Posterior cingulate gyrus (tissue), 11 donors: Measurements from ENCODE around the gene NSUN2.
A peak's percentile ranks its signal among the peaks of the same experiment; 100 is the strongest.
"Not testable (repeated sequence)": the region's sequence is repeated elsewhere in the genome, so short reads cannot be mapped to it uniquely, and the experiment has no call there.

Experiments used
- DNase-seq, 10 donors: peaks; one replicate each; pipeline versions ENCODE4 v3.0.0 to v3.0.0-alpha.2; 2020 to 2021; ENCODE audit warnings: mixed read lengths in 3 of 10
- intact Hi-C: fragments of 100-400 bp; cut with DNase I; formaldehyde crosslinking; loops from one replicate; pipeline ENCODE4 v1.15.1; 2023

Gene NSUN2

DNA sequence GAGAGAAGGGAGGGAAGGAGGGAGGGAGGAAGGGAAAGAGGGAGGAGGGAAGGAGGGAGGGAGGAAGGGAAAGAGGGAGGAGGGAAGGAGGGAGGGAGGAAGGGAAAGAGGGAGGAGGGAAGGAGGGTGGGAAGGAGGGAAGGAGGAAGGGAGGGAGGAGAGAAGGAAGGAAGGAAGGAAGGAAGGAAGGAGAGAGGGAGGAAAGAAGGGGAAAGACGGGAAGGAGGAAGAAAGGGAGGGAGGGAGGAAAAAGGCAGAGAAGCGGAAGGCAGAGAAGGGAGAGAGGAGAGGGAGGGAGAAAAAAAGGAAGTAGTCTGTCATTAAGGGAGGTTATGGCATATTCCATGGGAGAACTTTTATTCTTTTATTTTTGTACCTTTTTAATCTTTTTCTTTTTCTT, 61.2 kb downstream of the NSUN2 start:
- DNase-seq, intact Hi-C loops: not testable (repeated sequence)

DNA sequence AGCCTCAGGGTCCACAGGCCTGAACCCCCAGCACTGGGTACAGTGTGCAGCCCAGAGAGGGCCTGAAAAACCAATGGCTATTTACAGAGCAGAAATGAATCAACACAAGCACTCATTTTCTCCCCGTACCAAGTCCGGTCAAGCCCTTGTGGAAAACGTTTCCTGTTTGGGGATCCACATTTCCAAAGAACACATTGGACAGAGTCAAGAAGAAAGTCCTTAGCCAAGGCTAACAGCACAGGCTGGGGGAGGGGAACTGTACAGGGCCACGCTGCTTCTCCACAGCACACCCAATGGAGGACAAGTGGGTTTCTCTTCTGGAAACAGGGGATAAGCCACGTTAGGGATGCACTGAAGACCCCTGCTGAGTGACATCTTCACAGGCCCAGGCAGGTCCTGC, 62.3 kb downstream of the NSUN2 start:
- no peak for DNase-seq
- intact Hi-C loops, result no loop called here

DNA sequence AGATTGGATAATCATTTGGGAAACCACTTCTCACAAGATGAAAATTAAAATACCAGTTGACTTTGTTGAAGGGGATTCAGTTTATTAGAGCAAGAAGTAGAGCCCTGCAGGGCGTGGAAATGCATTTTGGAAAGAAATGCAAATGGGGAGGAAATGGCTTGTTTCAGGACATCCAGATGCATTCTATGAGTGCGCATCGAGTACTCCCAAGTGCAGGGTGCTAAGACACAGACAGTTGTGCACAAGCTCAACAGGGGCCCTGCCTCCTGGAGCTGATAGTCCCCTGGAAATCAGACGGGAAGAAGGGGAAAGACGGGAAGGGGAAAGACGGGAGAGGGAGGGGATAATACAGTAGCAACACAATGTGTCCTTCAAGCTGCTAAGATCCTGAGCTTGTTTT, 64.0 kb downstream of the NSUN2 start:
- DNase-seq, result no peak
- intact Hi-C loops, result no loop called here

DNA sequence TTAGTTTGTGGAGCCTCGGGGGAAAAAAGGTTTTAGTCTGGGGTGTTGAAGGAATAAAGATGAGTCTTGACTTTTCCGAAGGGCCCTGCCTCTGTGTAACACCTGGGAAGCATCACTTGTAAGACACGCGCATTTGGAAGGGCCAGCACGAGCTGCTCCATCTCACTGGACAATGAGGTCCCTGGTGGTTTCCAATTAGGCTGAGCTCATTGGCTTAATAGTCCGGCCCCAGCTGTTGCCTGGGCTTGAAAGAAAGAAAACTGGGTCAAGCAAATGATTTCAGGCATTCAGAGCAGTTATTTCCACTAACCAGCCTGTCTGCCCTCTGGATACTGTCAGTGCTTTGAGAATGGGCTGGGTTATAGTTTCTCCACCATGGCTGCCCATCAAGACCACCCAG, 64.5 kb downstream of the NSUN2 start:
- intact Hi-C loops, result no loop called here
- no peak for DNase-seq

DNA sequence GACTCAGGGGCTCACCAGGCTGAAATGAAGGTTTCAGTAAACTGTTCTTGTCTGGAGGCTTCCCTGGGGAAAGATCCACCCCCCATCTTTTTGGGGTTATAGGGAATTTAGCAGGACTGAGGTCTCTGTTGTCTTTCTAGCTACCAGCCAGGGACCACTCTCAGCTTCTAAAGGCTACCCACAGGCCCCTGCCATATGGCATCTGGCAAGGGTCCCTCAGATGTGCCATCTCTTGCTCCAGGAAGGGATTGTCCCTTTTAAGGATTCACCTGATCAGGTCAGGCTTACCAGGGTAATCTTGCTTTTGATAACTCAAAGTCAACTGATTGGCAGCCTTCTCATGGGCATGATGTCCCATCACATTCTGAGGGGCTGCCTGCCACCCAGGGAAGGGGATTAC, 65.0 kb downstream of the NSUN2 start:
- intact Hi-C loops, result no loop called here
- no peak for DNase-seq

DNA sequence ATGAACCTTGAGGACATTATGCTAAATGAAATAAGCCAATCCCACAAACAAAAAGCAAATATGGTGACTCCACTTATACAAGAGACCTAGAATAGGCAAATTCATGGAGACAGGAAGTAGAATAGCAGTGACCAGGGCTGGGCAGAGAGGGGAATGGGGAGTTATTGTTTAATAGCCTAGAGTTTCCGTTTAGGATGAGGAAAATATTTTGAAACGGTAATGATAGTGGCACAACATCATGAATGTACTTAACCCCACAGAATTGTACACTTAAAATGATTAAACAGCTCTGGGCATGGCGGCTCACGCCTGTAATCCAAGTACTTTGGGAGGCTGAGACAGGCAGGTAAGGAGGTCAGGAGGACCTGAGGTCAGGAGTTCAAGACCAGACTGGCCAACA, 65.8 kb downstream of the NSUN2 start:
- intact Hi-C loops, result no loop called here
- no peak for DNase-seq

DNA sequence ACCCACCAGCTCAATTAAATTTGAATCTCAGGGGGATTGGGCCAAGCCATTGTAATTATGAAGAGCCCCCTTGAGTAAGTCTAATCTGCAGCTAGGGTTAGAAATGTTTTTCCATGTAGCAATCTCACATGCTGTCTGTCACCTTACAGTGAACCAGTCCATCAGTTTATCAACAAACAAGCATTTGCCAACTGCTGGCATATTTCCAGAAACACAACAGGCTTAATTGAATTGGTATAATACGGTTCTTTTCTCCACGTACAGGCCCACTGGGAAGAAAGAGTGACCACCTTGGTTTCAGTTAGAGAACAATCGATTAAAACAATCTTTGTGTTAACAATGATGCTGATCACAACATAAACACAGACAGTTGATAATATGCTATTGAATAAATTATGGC, 67.4 kb downstream of the NSUN2 start:
- intact Hi-C loops, result no loop called here
- DNase-seq, result no peak

DNA sequence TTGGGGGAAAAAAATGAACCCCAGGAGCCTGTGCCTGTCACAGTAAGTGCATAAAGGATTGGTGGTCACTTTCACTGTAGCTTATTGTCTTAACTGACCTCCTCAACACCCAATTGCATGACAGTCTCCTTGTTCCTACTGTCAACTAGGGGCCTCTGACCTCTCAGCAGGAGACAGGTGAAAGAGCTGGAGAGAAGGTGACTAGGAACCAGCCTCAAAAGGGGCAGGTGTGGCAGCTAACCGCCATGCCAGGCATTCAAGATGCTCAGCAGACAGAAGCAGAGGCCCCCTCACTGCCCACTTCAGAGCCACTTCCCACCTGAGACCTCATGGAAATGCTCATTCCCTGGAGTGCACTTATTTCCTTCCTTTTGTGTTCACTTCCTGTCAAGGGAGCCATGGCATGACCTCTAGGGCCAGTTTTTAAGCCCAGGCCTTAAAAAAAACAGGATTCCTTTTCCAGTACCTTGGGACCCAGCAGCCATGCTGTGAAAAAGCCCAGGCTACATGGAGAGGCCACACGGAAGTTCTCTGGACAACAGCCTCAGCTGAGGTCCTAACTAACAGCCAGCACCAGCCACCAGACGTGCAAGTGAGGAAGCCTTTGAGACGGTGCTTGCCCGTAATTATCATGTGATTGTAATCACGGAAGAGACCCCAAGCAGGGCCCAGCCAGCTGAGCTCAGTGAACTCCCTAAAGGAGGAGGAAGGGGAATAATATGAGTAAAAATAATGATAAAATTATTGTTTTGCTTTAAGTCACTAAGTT, 74.9 kb downstream of the NSUN2 start:
- no peak for DNase-seq
- intact Hi-C loops, result no loop called here

DNA sequence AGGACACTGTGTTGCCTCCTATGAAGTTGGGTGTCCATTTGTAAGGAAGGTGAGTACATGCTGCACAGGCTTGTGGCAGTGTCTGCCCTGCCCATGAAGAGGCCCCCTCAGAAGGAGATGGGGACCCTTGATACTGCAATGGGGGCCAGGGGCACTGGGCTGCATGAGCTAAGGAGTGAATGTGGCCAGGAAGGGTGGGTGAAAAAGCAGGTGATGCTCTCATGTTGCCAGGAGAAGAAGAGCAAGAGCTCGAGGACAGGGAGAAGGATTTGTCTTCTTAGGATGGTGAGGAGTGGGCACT, 76.1 kb downstream of the NSUN2 start:
- intact Hi-C loops, result no loop called here
- DNase-seq, result no peak

DNA sequence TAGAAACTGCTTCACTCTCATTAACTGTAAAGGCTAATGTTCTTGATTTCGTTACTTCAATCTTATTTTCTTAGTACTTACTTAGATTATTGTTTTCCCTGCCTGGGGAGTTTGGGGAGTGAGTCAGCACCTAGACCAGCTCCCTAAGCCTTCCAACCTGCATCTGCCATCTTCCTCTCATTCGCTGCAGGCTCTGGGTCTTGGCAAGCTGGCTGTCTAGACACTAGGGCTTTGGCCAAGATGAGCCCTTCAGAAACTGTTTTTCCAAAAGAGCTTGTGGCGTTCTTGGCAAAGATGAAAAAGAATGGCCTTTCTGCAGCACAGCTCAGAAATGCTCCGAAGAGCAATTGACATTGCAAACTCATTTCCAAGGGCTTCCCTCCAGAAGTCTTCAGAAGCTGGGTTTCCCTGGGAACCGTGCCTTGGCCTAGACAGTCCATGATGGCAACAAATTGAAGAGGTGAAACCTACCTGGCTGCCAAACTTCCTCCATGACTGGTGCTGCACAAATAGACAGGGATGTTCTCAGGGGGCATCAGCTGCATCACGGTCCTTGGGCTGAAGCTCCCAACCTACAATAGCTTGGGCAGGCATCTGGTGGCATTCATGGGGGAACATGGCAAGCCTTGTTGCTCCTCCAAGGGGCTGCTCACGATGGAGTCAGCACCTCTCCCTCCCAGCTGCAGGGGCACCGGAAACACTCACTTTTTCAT, 76.6 kb downstream of the NSUN2 start:
- DNase-seq, result peak in 1 of 10 donors; percentile 90
- intact Hi-C loops, result no loop called here

DNA sequence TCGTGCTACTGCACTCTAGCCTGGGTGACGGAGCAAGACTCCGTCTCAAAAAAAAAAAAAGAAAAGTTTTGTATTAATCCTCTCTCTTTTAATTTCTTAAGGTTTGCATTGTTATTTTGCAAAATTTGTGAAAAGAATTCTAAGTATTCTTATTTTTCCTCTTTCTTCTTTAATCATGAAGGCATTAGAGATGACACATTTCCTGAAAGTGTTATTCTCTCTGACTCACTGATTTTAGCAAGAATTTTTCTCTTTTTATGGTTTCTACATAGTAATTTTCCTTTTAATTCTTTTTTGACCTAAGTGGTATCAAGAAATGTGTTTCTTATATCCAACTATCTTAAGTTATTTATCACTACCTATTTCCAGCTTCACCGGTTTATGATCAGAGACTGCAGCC, 78.0 kb downstream of the NSUN2 start:
- DNase-seq, result no peak
- intact Hi-C loops, result no loop called here

DNA sequence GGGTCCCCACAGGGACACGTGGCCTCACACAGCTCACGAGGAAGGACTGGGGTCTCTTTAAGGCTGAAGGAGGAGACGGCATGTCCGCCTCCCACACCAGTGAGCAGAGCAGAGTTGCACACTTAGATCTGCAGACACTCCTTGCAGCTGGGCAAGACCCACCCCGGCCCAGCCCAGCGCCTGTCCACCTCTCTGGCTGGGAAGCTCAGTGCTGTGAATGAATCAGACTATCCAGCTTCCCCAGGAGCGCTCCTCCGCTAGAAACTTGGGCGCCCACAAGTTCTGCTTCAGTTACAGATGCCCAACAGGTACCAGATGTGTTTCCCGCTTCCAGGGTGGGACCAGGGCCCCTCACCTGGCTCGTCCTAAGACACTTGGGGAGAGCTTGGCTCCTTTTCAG, 78.9 kb downstream of the NSUN2 start:
- DNase-seq, result no peak
- intact Hi-C loops, result no loop called here

DNA sequence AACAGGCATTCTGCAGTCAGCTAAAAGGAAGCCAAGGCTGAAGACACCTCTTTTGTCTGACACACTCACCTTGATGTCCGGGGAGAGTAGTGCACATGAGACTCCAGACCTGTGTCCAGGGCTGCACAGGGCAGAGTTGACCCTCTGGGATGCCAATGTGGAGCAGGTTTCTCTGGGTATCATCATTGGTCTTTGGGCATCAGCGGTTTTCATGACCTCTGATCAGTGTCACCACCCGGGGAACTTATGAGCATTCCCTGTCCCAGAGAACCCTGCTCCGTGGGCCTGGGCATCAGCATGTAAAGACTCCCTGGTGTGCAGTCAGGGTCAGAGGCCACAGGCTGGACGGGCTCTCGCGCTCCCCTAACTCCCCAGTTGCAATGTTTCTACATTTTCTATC, 80.2 kb downstream of the NSUN2 start:
- DNase-seq, result no peak
- intact Hi-C loops, result no loop called here

DNA sequence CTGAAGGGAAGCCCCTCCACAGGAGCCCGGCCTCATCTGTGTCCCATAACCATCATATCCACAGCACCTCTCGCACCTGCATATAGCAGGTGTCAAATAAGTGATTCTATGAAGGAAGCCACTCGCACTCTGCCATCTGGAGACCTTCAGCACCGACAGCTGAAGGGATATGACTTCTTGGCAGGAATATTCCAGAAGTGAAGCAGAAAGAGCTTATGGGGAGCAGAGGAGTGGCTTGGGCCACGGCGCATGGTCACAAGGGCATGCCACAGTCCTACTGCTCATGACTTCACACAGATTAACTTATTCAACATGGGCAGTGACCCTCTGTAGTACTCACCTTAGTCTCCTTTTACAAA, 80.9 kb downstream of the NSUN2 start:
- intact Hi-C loops, result no loop called here
- no peak for DNase-seq

DNA sequence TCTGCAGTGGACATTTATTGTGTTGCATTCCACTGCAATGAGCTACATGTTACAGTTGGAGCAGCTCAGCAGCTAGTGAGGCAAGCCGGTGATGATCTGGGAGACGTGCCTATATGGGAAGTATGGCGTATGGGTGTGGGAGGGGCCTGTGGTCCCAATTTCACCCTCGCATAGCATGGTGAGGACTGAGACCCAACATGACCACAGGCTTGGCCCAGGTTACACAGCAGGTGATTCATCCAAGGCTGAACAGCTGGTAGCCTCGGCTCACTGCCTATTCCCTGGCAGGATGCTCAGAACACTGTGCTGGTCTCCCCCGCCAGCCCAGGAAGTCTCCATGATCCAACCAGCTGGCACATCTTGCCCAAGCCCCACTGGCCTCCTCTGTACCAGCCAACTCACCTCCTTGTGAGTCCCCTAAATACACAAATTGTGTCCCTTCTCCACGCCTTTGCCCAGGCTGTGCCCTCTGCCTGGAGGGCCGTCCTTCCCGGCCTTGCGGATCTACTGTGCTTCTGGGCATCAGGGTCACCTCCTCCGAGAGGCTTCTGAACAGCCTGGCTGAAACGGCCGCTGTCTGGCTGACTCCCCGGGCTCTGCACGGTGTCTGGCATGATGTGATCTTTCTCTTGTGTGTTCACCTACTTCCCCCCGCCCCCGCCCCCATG, 81.4 kb downstream of the NSUN2 start:
- intact Hi-C loops, result no loop called here
- peak in 1 of 10 donors; percentile 46 for DNase-seq

DNA sequence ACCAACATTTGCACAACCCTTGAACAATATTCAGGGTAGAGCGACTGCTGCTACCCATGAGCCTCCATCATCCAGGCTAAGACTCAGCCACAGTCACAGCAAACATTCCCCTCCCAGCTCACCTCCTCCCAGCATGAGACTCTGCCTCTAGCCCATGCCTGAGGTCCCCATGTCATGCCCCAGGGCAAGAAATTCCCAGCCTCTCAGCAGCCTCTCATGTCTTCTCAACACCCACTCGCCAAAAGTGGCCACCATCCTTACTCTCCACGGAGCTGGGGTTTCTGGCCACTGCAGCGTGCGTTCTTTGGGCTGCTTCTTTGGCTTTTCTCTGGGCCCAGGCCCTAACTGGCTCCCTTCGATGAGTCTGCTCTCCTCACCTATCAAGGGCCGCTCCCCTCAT, 82.2 kb downstream of the NSUN2 start:
- intact Hi-C loops, result no loop called here
- no peak for DNase-seq
